ENCODE measurements around the gene ARHGAP42.

The ARHGAP42 gene

DNA sequence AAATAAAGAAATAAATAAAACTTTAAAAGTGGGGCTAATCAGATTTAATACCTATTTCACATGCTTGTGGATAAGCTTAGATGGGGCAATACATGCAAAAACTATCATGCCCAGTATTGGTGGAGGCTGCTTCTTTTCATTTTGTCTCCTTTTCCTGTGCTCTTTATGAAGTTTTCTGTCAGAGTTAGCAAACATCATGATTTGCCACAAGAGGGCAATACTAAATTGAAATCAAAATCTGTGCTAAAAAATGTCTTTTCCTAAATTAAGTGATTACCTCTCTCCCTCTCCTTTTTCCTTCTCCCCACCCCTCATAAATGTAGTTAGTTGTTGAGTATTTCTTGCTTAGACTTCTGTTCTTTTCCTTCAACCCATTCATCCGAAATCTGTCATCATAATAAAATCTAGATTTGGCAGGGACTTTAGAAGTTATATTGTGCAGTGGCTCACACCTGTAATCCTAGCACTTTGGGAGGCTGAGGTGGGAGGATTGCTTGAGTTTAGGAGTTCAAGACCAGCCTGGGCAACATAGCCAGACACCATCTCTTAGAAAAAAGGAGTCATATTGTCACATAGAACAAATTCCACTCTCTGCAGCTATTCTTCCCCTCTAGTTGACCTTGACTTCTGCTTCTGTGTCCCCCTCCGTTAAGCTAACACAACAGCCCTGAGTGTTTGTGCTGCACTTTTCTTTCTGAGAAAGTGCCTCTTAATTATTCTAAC, 4.7 kb upstream of the ARHGAP42 start:
- TF ChIP-seq REST (IDR thresholded peaks at IDR 0.05; ENCODE audit: insufficient replicate concordance, low read depth) (no peak), POLR2AphosphoS5 (IDR thresholded peaks at IDR 0.05; ENCODE audit: low read depth) (no peak), GABPA (IDR thresholded peaks at IDR 0.05; ENCODE audit: low read depth) (no peak), SPI1 (IDR thresholded peaks at IDR 0.05; ENCODE audit: borderline replicate concordance, low read depth) (no peak)
- TF ChIP-seq, protein P1, sequence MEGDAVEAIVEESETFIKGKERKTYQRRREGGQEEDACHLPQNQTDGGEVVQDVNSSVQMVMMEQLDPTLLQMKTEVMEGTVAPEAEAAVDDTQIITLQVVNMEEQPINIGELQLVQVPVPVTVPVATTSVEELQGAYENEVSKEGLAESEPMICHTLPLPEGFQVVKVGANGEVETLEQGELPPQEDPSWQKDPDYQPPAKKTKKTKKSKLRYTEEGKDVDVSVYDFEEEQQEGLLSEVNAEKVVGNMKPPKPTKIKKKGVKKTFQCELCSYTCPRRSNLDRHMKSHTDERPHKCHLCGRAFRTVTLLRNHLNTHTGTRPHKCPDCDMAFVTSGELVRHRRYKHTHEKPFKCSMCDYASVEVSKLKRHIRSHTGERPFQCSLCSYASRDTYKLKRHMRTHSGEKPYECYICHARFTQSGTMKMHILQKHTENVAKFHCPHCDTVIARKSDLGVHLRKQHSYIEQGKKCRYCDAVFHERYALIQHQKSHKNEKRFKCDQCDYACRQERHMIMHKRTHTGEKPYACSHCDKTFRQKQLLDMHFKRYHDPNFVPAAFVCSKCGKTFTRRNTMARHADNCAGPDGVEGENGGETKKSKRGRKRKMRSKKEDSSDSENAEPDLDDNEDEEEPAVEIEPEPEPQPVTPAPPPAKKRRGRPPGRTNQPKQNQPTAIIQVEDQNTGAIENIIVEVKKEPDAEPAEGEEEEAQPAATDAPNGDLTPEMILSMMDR (IDR thresholded peaks at IDR 0.05; ENCODE audit: insufficient read depth, low read length) = no peak
- Histone ChIP-seq H3K27ac (replicated peaks) (no peak overlapping the region), H3K27me3 (ENCODE audit: insufficient read depth, poor library complexity, severe bottlenecking) (peaks cover 3% of the 10 kb centered on the region), H3K4me3 (replicated peaks; ENCODE audit: insufficient read depth, low read length) (no peak overlapping the region)
- no peak for DNase-seq (ENCODE audit: low read depth in 1 of 2, low spot score in 1 of 2)

DNA sequence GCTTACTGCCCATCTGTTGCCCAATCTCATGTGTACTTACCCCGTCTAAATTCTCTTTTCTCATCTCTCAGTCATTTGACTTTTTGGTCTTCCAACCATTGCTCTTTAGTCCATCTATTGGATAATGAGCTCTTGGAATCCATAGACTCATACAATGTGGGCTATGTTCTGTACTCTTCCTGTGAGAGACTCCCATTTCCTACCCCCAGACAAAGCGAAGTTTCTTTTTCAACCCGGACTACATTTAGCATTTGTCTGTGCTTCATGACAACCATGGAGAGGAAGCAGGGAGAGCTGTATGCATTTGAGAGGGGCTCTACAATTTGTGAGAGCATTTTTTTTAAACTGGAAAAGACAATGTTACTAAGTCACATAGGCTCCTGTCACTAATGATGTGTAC, 4.0 kb upstream of the ARHGAP42 start:
- Histone ChIP-seq H3K27ac (replicated peaks) (no peak overlapping the region), H3K27me3 (ENCODE audit: insufficient read depth, poor library complexity, severe bottlenecking) (peaks cover 4% of the 10 kb centered on the region), H3K4me3 (replicated peaks; ENCODE audit: insufficient read depth, low read length) (no peak overlapping the region)
- DNase-seq (ENCODE audit: low read depth in 1 of 2, low spot score in 1 of 2) = no peak
- TF ChIP-seq GABPA (IDR thresholded peaks at IDR 0.05; ENCODE audit: low read depth) (no peak), REST (IDR thresholded peaks at IDR 0.05; ENCODE audit: insufficient replicate concordance, low read depth) (no peak), SPI1 (IDR thresholded peaks at IDR 0.05; ENCODE audit: borderline replicate concordance, low read depth) (no peak), POLR2AphosphoS5 (IDR thresholded peaks at IDR 0.05; ENCODE audit: low read depth) (no peak)
- TF ChIP-seq, protein P1 (IDR thresholded peaks at IDR 0.05; ENCODE audit: insufficient read depth, low read length) = no peak

GRCh38 chr11:100684101-100685065, 2.7 kb upstream of the ARHGAP42 start:
- peaks cover 5% of the 10 kb centered on the region for H3K27me3 ChIP-seq (ENCODE audit: insufficient read depth, poor library complexity, severe bottlenecking)
- no peak for DNase-seq (ENCODE audit: low read depth in 1 of 2, low spot score in 1 of 2)
- no peak for TF ChIP-seq GABPA (IDR thresholded peaks at IDR 0.05; ENCODE audit: low read depth)
- TF ChIP-seq REST (IDR thresholded peaks at IDR 0.05; ENCODE audit: insufficient replicate concordance, low read depth) = no peak
- TF ChIP-seq, protein P1 (IDR thresholded peaks at IDR 0.05; ENCODE audit: insufficient read depth, low read length) = no peak
- no peak for TF ChIP-seq SPI1 (IDR thresholded peaks at IDR 0.05; ENCODE audit: borderline replicate concordance, low read depth)
- no peak for TF ChIP-seq POLR2AphosphoS5 (IDR thresholded peaks at IDR 0.05; ENCODE audit: low read depth)
- H3K27ac ChIP-seq (replicated peaks) = no peak overlapping the region
- no peak overlapping the region for H3K4me3 ChIP-seq (replicated peaks; ENCODE audit: insufficient read depth, low read length)

Data from HL-60 (cell line).